Panc1 (cell line): Measurements from ENCODE around the gene ANAPC1. TPM values are rescaled to one million over a fixed set of nuclear protein-coding genes. Genes with fewer than 3 reads are reported as not detected.
"Not testable (repeated sequence)": the region's sequence is repeated elsewhere in the genome, so short reads cannot be mapped to it uniquely, and the experiment has no call there.

Experiments used
- ATAC-seq: fragments of 200-7000 bp; cut with Tn5 transposase; 2 replicates; pipeline ENCODE4 v1.9.1; 2020; ENCODE audit warnings: mild to moderate bottlenecking, moderate library complexity
- BruUV-seq: library from RNA; stranded (reverse); fragments of 400-500 nt; replicated peaks from 2 replicates; lab custom pipeline; 2021; lab: Mats Ljungman, UMichigan
- CTCF ChIA-PET: fragments of 300-600 bp; sonication (Branson Sonifier 250); formaldehyde crosslinking; loops from one replicate; lab custom pipeline; 2022; ENCODE audit warnings: antibody characterized with exemption; lab: Charles Lee
- POLR2A ChIA-PET: fragments of 300-600 bp; sonication (Branson Sonifier 250); formaldehyde crosslinking; loops from one replicate; lab custom pipeline; 2022; ENCODE audit warnings: antibody characterized with exemption; lab: Charles Lee
- DNase-seq: peaks from one replicate; pipeline ENCODE4 v3.0.0-alpha.2; 2010; ENCODE audit warnings: low read depth, low spot score
- H3K27ac ChIP-seq: 2 replicates; pipeline ENCODE4 v1.5.1; 2011; ENCODE audit warnings: mild to moderate bottlenecking, low read length, inconsistent platforms
- H3K27me3 ChIP-seq: fragments of 200-500 bp; sonication (Bioruptor generic); 2 replicates; pipeline ENCODE4 v1.6.0; 2014; ENCODE audit warnings: low read length, inconsistent platforms; ENCODE audit not compliant: control insufficient read depth, insufficient read depth
- H3K36me3 ChIP-seq: fragments of 200-500 bp; sonication (Bioruptor generic); 2 replicates; pipeline ENCODE4 v1.5.1; 2014; ENCODE audit warnings: inconsistent platforms, mild to moderate bottlenecking, low read length, moderate library complexity; ENCODE audit not compliant: control insufficient read depth, insufficient read depth
- H3K4me1 ChIP-seq: 2 replicates; pipeline ENCODE4 v1.5.1; 2011; ENCODE audit warnings: inconsistent platforms, mild to moderate bottlenecking, low read length, moderate library complexity; ENCODE audit not compliant: control insufficient read depth, insufficient read depth
- H3K4me3 ChIP-seq, 2 experiments: 2 replicates each; pipeline ENCODE4 v1.5.1; 2011 to 2012; ENCODE audit warnings: low read depth in 2 of 2, low read length in 2 of 2, mild to moderate bottlenecking in 2 of 2, inconsistent platforms in 1 of 2, moderate library complexity in 1 of 2
- H3K9me3 ChIP-seq: fragments of 200-500 bp; sonication (Bioruptor generic); 2 replicates; pipeline ENCODE4 v1.5.1; 2014; ENCODE audit warnings: low read depth, mild to moderate bottlenecking, inconsistent platforms, low read length, moderate library complexity; ENCODE audit not compliant: control insufficient read depth, insufficient read depth
- CTCF ChIP-seq: fragments of 450-650 bp; IDR thresholded peaks from 2 replicates; pipeline ENCODE4 v1.5.1; 2017; ENCODE audit warnings: mild to moderate bottlenecking
- POLR2AphosphoS5 ChIP-seq: IDR thresholded peaks from 2 replicates; pipeline ENCODE4 v1.6.1; 2012; ENCODE audit warnings: mild to moderate bottlenecking, low read depth, low read length, moderate library complexity
- REST ChIP-seq, 2 experiments: IDR thresholded peaks; 2 replicates each; pipeline ENCODE4 v1.6.1; 2011 to 2012; ENCODE audit warnings: low read depth in 2 of 2, control low read depth in 1 of 2, low read length in 1 of 2, mild to moderate bottlenecking in 1 of 2, moderate library complexity in 1 of 2; ENCODE audit not compliant: insufficient read depth in 1 of 2
- SIN3A ChIP-seq: IDR thresholded peaks from 2 replicates; pipeline ENCODE4 v1.6.1; 2012; ENCODE audit warnings: low read depth, mild to moderate bottlenecking, low read length, moderate library complexity, borderline replicate concordance; ENCODE audit not compliant: insufficient read depth
- TCF7L2 ChIP-seq: IDR thresholded peaks from 2 replicates; pipeline ENCODE4 v1.6.1; 2011; ENCODE audit warnings: mild to moderate bottlenecking, low read depth, low read length, inconsistent platforms
- in situ Hi-C: cut with HindIII; loops from 2 replicates; pipeline ENCODE4 v1.10.0; 2016; ENCODE audit warnings: low sequenced_read_pairs, low pct_unique_long_range_greater_than_20kb
- intact Hi-C: fragments of 100-400 bp; cut with micrococcal nuclease; formaldehyde crosslinking; loops from one replicate; pipeline ENCODE4 v1.10.0; 2022; ENCODE audit not compliant: unreplicated experiment
- total RNA-seq: library from RNA; stranded (reverse); gene quantifications from one replicate; pipeline ENCODE4 v1.2.1, GENCODE V29; 2021; ENCODE audit not compliant: unreplicated experiment

The ANAPC1 gene
- total RNA-seq, 1 experiment from 2014 or later: 75.1 TPM

GRCh38 chr2:111912547-111912946 is 28.6 kb upstream of the ANAPC1 start:
- Histone ChIP-seq H3K9me3 (no peaks in the 10 kb centered on the region), H3K4me3 (no peak overlapping the region), H3K27ac (no peak overlapping the region), H3K36me3 (no peaks in the 10 kb centered on the region), H3K27me3 (no peaks in the 10 kb centered on the region), H3K4me1 (no peaks in the 10 kb centered on the region)
- DNase-seq (no peak), ATAC-seq (no peak)
- in situ Hi-C loops: no loop called here
- intact Hi-C loops: no loop called here
- POLR2A ChIA-PET: no interaction called here
- BruUV-seq: no TSS peak
- no peak for TF ChIP-seq SIN3A
- TF ChIP-seq REST (IDR thresholded peaks at IDR 0.05; ENCODE audit: insufficient read depth in 1 of 2, low read depth in 2 of 2, low read length in 1 of 2): no peak
- TF ChIP-seq POLR2AphosphoS5: no peak
- no peak for TF ChIP-seq CTCF
- TF ChIP-seq TCF7L2: no peak
- CTCF ChIA-PET: no interaction called here

GRCh38 chr2:111911295-111911977 is 27.4 kb upstream of the ANAPC1 start:
- H3K36me3 ChIP-seq, H3K4me3 ChIP-seq, BruUV-seq, H3K4me1 ChIP-seq, H3K9me3 ChIP-seq, DNase-seq, in situ Hi-C loops, ATAC-seq, H3K27ac ChIP-seq, intact Hi-C loops, CTCF ChIA-PET, H3K27me3 ChIP-seq: not testable (repeated sequence)
- POLR2A ChIA-PET: interaction anchor here (0.7 kb wide), 1 partner anchor 141 kb away, joined by 21 read pairs; no protein-coding TSS in a partner anchor

- Histone ChIP-seq H3K27ac (no peak overlapping the region), H3K4me3 (no peak overlapping the region), H3K27me3 (no peaks in the 10 kb centered on the region), H3K36me3 (no peaks in the 10 kb centered on the region), H3K9me3 (no peaks in the 10 kb centered on the region), H3K4me1 (peaks cover 11% of the 10 kb centered on the region; the same call in 1 of the 2 replicates)
- ChIA-PET CTCF (no interaction called here), POLR2A (interaction anchor here (0.7 kb wide), 1 partner anchor 142 kb away, joined by 21 read pairs; no protein-coding TSS in a partner anchor)
- no peak for DNase-seq
- no TSS peak for BruUV-seq
- in situ Hi-C loops (no loop called here), intact Hi-C loops (no loop called here)
- TF ChIP-seq SIN3A (no peak), REST (IDR thresholded peaks at IDR 0.05; ENCODE audit: insufficient read depth in 1 of 2, low read depth in 2 of 2, low read length in 1 of 2) (no peak), TCF7L2 (no peak), CTCF (no peak), POLR2AphosphoS5 (no peak)
- no peak for ATAC-seq
Measured at GRCh38 chr2:111910609-111911277, 26.8 kb upstream of the ANAPC1 start.
